Measurements from ENCODE around the gene WDSUB1.

GRCh38 chr2:159225025-159226016 lies 61.2 kb downstream of the WDSUB1 start:
- TF ChIP-seq YY1 (IDR thresholded peaks at IDR 0.05; ENCODE audit: low read depth) (no peak), EP300 (IDR thresholded peaks at IDR 0.05; ENCODE audit: borderline replicate concordance in 1 of 2, low read depth in 1 of 2, low read length in 1 of 2) (no peak), GATA2 (CRISPR knock-in tag; IDR thresholded peaks at IDR 0.05) (no peak), NFIC (IDR thresholded peaks at IDR 0.05; ENCODE audit: borderline replicate concordance) (no peak), EZH2phosphoT487 (IDR thresholded peaks at IDR 0.05; ENCODE audit: borderline replicate concordance, low read depth) (no peak)
- TF ChIP-seq, protein P1, sequence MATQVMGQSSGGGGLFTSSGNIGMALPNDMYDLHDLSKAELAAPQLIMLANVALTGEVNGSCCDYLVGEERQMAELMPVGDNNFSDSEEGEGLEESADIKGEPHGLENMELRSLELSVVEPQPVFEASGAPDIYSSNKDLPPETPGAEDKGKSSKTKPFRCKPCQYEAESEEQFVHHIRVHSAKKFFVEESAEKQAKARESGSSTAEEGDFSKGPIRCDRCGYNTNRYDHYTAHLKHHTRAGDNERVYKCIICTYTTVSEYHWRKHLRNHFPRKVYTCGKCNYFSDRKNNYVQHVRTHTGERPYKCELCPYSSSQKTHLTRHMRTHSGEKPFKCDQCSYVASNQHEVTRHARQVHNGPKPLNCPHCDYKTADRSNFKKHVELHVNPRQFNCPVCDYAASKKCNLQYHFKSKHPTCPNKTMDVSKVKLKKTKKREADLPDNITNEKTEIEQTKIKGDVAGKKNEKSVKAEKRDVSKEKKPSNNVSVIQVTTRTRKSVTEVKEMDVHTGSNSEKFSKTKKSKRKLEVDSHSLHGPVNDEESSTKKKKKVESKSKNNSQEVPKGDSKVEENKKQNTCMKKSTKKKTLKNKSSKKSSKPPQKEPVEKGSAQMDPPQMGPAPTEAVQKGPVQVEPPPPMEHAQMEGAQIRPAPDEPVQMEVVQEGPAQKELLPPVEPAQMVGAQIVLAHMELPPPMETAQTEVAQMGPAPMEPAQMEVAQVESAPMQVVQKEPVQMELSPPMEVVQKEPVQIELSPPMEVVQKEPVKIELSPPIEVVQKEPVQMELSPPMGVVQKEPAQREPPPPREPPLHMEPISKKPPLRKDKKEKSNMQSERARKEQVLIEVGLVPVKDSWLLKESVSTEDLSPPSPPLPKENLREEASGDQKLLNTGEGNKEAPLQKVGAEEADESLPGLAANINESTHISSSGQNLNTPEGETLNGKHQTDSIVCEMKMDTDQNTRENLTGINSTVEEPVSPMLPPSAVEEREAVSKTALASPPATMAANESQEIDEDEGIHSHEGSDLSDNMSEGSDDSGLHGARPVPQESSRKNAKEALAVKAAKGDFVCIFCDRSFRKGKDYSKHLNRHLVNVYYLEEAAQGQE (IDR thresholded peaks at IDR 0.05; ENCODE audit: low read depth, low read length): no peak
- TF ChIP-seq, protein P2, sequence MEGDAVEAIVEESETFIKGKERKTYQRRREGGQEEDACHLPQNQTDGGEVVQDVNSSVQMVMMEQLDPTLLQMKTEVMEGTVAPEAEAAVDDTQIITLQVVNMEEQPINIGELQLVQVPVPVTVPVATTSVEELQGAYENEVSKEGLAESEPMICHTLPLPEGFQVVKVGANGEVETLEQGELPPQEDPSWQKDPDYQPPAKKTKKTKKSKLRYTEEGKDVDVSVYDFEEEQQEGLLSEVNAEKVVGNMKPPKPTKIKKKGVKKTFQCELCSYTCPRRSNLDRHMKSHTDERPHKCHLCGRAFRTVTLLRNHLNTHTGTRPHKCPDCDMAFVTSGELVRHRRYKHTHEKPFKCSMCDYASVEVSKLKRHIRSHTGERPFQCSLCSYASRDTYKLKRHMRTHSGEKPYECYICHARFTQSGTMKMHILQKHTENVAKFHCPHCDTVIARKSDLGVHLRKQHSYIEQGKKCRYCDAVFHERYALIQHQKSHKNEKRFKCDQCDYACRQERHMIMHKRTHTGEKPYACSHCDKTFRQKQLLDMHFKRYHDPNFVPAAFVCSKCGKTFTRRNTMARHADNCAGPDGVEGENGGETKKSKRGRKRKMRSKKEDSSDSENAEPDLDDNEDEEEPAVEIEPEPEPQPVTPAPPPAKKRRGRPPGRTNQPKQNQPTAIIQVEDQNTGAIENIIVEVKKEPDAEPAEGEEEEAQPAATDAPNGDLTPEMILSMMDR (IDR thresholded peaks at IDR 0.05): no peak
